ENCODE measurements around the gene PDSS2. TPM values are rescaled to one million over a fixed set of nuclear protein-coding genes. Genes with fewer than 3 reads are reported as not detected.

Gene PDSS2
- total and polyA plus RNA-seq, 9 of the 15 experiments (the other 6 are each of a cell fraction or from before 2014, with no cell fraction given): 5.8 to 21.1 (median 12.0) TPM

- CTCF ChIA-PET (ENCODE audit: low intra/inter-chr PET ratio): no interaction called here
- Histone ChIP-seq H3K27ac (ENCODE audit: extremely low read depth, low read depth, low read length) (no peak overlapping the region), H3K27me3 (ENCODE audit: control insufficient read depth in 2 of 2, insufficient read depth in 2 of 2, low read length in 2 of 2) (no peaks in the 10 kb centered on the region), H3K4me2 (ENCODE audit: insufficient read depth, low read length) (no peak overlapping the region), H3K36me3 (ENCODE audit: control insufficient read depth, insufficient read depth, low read length) (no peaks in the 10 kb centered on the region), H3K79me2 (ENCODE audit: control insufficient read depth, insufficient read depth, low read length) (no peaks in the 10 kb centered on the region), H3K9me3 (replicated peaks; ENCODE audit: control insufficient read depth, insufficient read depth, low read depth, low read length) (no peaks in the 10 kb centered on the region), H3K4me1 (replicated peaks in 1 of 2; ENCODE audit: control insufficient read depth in 2 of 2, insufficient read depth in 2 of 2, low read length in 2 of 2) (no peaks in the 10 kb centered on the region), H3K9me1 (ENCODE audit: control insufficient read depth, insufficient read depth, low read length) (no peaks in the 10 kb centered on the region), H3K9ac (ENCODE audit: insufficient read depth in 1 of 2, low read depth in 2 of 2, low read length in 2 of 2) (no peak overlapping the region), H3K4me3 (no peak overlapping the region), H4K20me1 (replicated peaks; ENCODE audit: control insufficient read depth, insufficient read depth, low read length) (no peaks in the 10 kb centered on the region), H2AFZ (ENCODE audit: low read depth, low read length) (no peak overlapping the region)
- in situ Hi-C loops (cut with MboI): no loop called here
- FAIRE-seq (no peak), DNase-seq (ENCODE audit: extremely low read depth in 1 of 4, low spot score in 3 of 4) (peak in 2 of 4 experiments; percentile 20 to 28), ATAC-seq (no peak)
- POLR2A ChIA-PET: interaction anchor here (0.7 to 1.0 kb wide), 2 partner anchors 12 to 331 kb away, joined by 3 read pairs; no protein-coding TSS in a partner anchor
- no TSS peak for BruUV-seq (replicated peaks)
- WGBS (ENCODE audit: insufficient coverage, low coverage, missing lambda C conversion rate): 62% methylated on average over 5 of the region's 5 CpGs
- TF ChIP-seq RAD21 (CRISPR knock-in tag; conservative IDR thresholded peaks at IDR 0.05 in 1 of 2, IDR thresholded peaks at IDR 0.05 in 1 of 2) (peak in 1 of 2 experiments; percentile 34; a peak in 1 of 4 replicates), MIER1 (IDR thresholded peaks at IDR 0.05; ENCODE audit: low read depth) (no peak), CTCF (IDR thresholded peaks at IDR 0.05 in 2 of 3, conservative IDR thresholded peaks at IDR 0.05 in 1 of 3; ENCODE audit: insufficient read depth in 2 of 3, low read depth in 1 of 3, low read length in 3 of 3) (peak; percentile 2 to 48 (median 20); a peak in 2 of 6 replicates)
- intact Hi-C loops (cut with micrococcal nuclease): no loop called here
Observed at GRCh38 chr6:107179004-107179403, 280.4 kb downstream of the PDSS2 start.

- Histone ChIP-seq H3K4me2 (ENCODE audit: insufficient read depth, low read length) (no peak overlapping the region), H3K4me3 (no peak overlapping the region), H3K79me2 (ENCODE audit: control insufficient read depth, insufficient read depth, low read length) (no peaks in the 10 kb centered on the region), H3K27ac (ENCODE audit: extremely low read depth, low read depth, low read length) (no peak overlapping the region), H4K20me1 (replicated peaks; ENCODE audit: control insufficient read depth, insufficient read depth, low read length) (no peaks in the 10 kb centered on the region), H3K9me1 (ENCODE audit: control insufficient read depth, insufficient read depth, low read length) (no peaks in the 10 kb centered on the region), H2AFZ (ENCODE audit: low read depth, low read length) (no peak overlapping the region), H3K27me3 (ENCODE audit: control insufficient read depth in 2 of 2, insufficient read depth in 2 of 2, low read length in 2 of 2) (no peaks in the 10 kb centered on the region), H3K4me1 (replicated peaks in 1 of 2; ENCODE audit: control insufficient read depth in 2 of 2, insufficient read depth in 2 of 2, low read length in 2 of 2) (no peaks in the 10 kb centered on the region), H3K9me3 (replicated peaks; ENCODE audit: control insufficient read depth, insufficient read depth, low read depth, low read length) (no peaks in the 10 kb centered on the region), H3K36me3 (ENCODE audit: control insufficient read depth, insufficient read depth, low read length) (no peaks in the 10 kb centered on the region), H3K9ac (ENCODE audit: insufficient read depth in 1 of 2, low read depth in 2 of 2, low read length in 2 of 2) (no peak overlapping the region)
- FAIRE-seq (no peak), DNase-seq (ENCODE audit: extremely low read depth in 1 of 4, low spot score in 3 of 4) (no peak), ATAC-seq (no peak)
- ChIA-PET POLR2A (no interaction called here), CTCF (ENCODE audit: low intra/inter-chr PET ratio) (no interaction called here)
- BruUV-seq (replicated peaks): no TSS peak
- TF ChIP-seq HNRNPH1 (optimal IDR thresholded peaks at IDR 0.05; ENCODE audit: low read depth, low read length): no peak
- TF ChIP-seq HMGXB4 (CRISPR knock-in tag; IDR thresholded peaks at IDR 0.05): no peak
- TF ChIP-seq CXXC5 (CRISPR knock-in tag; IDR thresholded peaks at IDR 0.05): no peak
- 64% methylated on average over 3 of the region's 3 CpGs for WGBS (ENCODE audit: insufficient coverage, low coverage, missing lambda C conversion rate)
- in situ Hi-C loops (cut with MboI): no loop called here
- intact Hi-C loops (cut with micrococcal nuclease): no loop called here
Observed at GRCh38 chr6:107173779-107174178, 285.6 kb downstream of the PDSS2 start.
